ENCODE results near the gene TRPV5.

The TRPV5 gene

DNA sequence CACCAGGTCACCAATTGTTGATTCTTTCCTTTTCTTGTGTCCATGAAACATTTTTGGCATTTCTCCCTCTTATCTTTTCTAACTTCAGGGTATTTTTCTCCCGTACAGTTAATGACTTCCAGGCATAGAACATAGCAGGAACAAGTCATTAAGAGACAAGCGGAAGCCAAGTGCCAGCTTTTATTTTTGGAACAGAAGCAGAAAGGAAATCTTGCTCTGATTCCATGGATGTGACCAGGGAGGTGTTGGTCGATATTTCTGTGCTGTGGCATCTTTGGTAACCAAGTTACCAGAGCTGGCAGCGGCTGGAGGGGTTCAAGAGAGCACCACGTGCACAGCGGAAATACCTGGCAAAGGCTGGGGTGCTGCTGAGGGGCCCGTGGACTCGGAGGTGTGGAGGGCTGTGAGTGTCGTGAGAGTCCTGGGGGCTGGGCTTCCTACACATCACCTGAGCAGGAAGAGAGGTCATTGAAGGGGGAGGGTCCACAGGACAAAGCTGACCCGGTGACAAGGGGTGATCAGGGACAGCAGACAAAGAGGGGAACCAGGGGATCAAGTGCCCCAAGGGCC lies 7.5 kb upstream of the TRPV5 start:
- no peak for DNase-seq (ENCODE audit: low read depth)

DNA sequence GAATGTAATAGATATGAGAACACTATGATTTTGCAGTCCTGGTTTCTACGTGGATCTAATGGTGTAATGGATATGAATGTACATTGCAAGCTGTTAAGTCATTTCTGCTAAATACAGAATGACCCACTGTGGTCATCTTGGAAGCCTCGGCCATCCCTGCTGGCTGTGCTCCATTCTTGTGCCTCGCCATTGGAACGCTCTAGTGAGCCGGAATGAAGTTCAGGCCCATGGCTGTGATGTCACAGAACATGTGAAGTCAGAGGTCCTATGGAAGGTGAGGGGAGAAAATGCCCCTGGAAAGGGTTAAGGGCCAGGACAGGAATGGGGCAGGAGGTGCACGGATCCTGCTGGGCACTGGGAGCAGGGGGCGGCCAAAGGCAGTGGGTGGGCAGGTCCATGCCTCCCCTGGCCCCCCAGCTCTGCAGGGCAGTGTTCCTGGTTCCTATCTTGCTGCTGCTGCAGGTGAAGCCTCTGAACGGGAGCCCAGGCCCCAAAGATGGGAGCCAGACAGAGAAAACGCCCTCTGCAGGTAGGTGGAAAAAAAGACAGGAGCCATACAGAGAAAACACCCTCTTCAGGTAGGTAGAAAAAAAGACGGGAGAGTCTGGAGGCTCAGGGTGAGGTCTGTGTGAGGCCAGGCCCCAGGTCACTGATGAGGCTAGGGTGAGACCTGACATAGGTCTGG lies 5.8 kb upstream of the TRPV5 start, which contains the start of gene LLCFC1:
TSS of gene LLCFC1 (plus strand) at position 259 of the 685 bp plus-strand sequence. CDS start at position 397, 138 bp downstream.
- DNase-seq (ENCODE audit: low read depth) = no peak

DNA sequence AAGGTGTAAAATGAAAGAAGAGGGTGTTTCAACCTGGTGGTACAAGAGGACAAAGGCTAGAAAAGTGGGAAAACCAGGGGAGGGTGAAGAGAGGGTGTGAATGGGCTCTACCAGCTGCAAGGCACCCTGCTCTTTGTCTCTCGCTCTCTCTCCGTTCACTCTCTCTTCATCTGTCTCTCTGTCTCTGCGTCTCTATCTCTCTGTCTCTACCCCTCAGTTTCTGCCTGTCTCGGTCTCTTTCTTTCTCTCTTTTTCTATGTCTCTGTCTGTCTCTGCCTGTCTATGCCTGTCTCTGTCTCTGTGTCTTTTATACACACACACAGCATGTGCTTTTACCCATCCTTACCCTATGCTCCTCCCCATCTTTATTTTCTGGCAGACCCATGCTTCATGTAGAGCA lies 5.1 kb upstream of the TRPV5 start:
- no peak for DNase-seq (ENCODE audit: low read depth)

DNA sequence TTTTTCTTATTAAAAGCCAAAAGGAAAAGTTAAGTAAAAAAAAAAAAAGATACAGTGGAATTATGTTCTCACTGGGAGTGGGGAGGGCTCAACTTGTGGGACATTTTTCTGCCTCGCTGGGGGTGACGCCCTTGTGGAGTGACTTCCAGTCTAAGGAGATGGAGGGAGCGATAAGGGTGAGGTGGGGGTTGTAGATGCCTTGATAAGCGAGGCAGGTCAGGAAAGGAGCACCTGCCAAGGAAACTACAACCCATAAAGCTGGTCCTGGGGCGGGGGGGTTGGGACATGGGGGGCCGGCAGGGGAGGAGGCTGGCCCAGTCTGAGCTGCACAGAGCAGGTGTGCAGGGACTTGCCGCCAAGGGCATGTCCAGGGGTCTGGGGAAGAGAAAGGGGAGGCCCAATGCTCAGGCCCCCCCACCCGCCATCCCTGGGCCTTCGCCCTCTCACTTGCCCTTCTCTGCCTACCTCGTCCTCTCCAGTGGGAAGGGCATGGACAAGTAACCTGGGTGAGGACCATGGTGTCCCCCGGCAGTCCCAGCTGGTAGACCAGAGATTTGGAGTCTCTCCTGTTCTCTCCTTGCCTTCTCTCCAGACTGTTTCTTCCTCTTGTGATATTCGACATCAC lies 2.5 kb upstream of the TRPV5 start:
- DNase-seq (ENCODE audit: low read depth) = no peak

DNA sequence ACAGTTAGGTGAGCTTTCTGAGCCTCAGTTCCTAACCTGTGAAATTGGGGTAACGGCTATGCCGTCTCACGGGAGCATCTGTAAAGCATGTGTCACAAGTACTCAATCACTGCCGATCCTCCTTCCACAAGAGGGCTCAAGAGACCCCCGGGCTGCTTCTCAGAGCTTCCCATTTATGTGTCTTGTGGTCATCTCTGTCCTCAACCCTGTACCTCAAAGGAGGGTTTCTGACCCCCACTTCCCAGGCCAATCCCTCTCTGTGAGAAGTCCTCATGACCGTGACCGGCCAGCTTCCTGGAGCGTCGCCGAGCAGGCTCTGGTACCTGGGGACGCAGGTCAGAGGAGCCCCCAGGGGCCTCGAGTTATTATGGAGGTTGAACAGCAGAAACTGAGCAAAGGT lies 510 bp upstream of the TRPV5 start:
- DNase-seq (ENCODE audit: low read depth) = no peak

DNA sequence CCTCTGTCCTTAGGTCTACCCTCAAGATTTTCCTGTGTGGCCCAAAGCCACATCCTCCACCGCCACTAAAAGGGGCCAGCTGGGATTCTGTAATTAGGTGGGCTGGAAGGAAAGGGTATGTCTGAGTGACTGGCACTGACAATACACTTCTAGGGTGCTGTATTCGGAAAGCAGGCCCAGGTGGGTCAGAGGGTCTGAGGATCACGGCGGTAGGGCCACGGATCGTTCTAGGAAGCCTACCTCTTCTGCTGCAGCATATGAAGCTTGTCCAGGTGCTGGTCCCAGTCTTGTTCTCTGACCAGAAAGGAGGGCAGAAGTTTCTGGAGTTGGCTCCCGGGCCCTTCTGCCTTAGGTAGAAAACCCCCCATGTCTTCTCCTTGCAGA lies 462 bp downstream of the TRPV5 start:
- DNase-seq (ENCODE audit: low read depth) = no peak

DNA sequence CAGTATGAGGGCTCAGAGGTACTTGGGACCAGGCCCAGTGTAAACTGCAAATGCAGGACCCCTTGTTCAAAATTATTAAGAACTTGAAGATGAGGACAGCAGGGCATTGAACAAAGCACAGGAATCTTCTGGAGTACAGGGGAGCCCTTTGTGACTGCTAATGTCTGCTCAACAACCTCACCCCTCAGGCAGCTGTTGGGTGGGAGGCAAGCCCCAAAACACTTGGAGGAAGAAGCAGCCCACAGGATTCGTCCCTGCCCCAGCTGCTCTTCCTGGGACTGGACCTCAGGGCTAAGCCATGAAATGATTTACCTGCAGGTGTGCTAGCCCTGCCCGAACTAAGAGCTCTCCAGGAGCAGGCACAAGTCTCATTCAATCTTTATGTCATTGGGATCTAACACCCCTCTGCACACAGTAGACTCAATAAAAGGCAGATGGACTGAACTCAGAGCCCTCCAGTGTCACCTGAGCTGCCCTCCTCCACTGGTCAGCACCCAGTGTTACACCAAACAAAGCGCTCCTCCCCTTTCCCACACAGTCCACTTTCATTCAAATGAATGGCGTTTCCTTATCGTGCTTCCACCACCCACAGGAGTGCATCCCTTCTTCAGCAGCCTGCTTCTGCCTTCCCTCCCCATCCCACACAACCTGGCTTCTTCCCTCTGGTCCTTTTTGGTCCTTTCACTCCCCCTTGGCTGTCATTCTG lies 1.0 kb downstream of the TRPV5 start:
- no peak for DNase-seq (ENCODE audit: low read depth)

DNA sequence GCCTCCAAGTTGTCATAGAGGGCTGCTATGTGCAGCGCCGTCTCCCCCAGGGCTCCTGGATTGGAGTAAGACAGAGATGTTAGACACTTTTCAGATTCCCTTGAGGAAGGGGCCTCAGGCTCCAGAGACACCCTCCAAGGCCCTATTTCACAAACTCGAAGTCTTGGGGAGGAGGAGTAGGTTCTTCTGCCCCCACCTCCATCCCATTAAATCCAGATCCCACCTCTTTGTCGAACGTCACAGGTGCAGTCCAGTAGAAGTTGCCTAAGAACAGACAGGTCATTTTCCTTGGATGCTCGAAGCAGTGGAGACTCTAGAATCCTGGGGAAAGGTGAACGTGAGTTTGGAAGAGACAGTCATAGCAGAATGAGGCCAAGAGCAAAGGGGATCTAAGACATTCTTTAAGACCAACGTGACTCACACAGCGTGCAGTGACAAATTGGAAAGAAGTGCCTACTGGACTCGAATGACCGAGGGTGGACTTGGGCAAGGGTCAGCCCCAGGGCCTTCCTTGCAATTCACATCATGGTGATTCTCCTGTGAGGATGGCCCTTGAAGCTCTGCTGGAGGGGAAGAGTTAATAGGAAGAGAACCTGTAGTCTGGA lies 3.3 kb downstream of the TRPV5 start:
- DNase-seq (ENCODE audit: low read depth) = no peak

DNA sequence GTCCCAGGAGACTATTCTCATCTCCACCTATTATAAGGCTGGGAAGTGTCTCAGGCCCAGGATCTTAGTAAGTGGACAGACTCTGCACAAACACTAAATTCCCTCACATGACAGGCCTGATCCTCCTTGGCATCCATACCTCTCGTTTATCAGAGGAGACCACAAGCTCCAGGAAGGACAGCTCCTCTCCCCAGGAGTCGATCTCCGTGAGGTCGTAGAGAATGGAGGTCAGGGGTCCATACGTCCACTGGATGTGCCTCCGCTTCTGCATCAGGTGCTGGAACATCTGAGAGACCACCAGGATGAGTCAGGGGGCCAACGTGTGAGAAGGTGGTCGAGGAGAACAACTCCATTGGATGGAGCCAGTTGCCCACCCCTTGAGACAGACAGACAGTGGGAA lies 5.6 kb downstream of the TRPV5 start:
- DNase-seq (ENCODE audit: low read depth) = no peak

DNA sequence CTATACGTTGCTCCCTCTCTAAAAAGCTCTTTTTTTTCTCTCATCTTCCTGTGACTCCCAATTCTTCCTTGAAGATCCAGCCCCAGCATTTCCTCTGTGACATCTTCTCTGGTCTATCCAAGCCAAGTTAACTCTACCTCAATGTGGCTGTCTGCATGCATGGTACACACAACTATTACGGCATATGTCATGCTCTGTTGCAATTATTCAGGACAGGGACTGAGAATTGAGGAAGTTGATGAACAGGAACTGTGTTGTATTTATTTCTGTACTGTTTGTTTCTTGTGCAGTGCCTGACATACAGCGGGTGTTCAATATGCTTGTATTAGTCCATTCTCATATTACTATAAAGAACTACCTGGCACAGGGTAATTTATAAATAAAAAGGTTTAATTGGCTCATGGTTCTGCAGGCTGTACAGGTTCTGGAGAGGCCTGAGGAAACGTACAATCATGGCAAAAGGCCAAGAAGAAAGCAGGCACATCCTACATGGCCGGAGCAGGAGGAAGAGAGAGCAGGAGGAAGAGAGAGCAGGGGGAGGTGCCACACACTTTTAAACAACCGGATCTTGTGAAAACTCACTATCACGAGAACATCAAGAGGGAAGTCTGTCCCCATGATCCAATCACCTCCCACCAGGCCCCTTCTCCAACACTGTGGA lies 6.3 kb downstream of the TRPV5 start:
- DNase-seq (ENCODE audit: low read depth) = no peak

DNA sequence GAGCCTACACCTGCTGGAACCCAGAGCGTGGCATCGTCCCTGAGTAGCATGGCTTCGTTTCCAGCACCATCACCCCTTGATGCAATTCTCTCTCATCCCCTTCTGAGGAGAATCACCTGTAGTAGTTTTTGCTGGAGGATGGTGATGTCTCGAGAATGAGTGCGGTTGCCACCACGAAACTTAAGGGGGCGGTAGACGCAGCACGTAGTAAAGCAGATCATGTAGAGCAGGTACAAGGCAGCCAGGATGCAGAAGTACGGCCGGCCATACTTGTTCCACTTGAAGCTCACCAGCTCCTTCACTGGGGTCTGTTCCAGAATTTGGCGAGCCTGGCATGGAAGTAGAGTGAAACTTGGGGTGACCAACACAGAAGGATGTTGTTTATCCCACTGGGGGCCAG lies 8.1 kb downstream of the TRPV5 start:
- no peak for DNase-seq (ENCODE audit: low read depth)

DNA sequence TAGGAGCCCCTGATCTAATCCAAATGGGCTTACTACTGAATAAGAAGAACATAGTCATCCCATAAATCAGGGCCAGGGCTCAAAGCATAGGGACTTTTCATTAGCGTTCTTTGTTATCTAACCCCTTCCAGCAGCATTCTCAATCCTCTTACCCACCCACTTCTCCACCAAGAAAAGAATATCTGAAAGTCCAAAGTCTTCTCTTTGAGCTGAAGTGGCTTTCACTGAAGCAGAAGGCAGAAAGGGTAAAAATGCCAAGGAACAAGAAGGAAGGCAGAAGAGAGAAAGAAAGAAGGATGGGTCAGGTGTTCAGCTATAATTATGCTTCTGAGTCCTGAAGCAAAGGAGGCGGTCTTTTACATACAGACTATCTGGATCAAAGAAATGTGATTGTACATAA lies 10.2 kb downstream of the TRPV5 start:
- DNase-seq (ENCODE audit: low read depth) = no peak

DNA sequence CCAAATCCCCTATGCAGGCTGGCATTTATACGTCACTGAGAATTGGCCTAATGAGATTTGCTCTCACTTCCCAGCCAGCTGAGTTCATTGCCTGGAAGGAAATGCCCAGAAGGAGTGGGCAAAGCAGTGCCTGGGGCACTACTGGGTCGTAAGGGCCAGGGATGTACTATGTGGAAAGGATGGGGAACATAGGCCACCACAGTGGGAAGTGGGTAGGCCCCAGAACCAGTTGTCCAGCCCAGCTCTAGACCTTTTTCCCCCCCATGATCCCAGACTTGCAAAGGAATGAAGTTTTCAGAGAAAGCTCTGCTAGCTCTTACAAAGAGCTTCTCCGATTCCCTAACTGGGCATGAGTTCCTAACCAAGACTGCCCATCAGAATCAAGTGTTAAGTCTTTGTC lies 13.9 kb downstream of the TRPV5 start:
- no peak for DNase-seq (ENCODE audit: low read depth)

DNA sequence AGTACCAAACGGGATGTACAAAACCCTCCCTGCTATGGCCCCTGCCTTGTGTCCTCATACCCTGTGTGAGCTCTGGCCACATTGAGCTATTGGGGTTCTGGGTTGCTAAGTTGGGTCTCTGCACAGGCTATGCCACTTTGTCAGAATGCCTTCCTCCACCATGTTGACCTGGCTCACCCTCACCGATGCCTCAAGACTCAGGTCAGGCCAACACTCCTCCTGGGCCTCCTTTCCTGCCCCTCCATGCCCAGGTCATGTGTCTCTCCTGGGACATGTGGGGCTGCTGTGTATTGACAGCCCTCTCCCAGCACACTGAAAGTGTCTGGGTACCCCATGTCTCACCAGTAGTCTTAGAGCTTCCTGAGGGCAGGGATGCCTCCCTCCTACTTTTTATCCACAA lies 14.6 kb downstream of the TRPV5 start:
- no peak for DNase-seq (ENCODE audit: low read depth)

DNA sequence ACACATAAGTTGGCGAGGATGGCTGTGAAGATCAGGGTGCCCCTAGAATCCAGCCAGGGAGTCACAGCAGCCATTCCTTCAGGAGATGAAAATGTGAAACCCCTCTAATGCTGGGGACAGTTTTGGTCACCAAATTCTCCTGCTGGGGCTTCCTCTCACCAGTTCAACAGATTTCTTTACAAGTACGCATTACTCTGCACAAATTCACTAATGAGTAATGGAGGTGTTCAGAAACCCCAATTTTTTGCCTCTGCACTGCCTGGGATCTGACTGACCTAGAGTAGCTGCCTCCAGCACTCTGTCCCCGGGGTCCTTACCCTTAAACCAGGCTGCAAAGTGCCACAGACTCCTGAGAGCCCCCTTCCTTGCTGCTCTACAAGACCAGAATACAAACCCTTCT lies 16.1 kb downstream of the TRPV5 start:
- DNase-seq (ENCODE audit: low read depth) = no peak

DNA sequence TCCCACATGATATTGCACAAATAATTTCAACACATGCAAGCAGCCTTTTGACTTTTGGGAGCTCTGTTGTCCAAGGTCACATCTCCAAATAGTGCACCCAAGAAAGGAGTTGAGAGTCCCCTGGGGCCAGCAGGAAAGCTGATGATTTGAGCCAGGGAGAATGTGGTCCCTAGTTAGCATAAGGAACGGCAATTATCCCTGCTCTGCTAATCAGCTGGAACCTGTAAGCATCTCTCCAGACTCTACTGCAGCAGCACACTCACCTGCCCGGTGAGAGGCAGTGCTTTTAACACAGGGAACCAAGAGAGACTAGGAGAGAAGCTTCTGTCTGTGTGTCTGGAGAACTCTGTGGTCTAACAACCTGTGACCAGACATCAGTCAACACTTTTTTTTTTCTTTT lies 17.0 kb downstream of the TRPV5 start:
- DNase-seq (ENCODE audit: low read depth) = no peak

DNA sequence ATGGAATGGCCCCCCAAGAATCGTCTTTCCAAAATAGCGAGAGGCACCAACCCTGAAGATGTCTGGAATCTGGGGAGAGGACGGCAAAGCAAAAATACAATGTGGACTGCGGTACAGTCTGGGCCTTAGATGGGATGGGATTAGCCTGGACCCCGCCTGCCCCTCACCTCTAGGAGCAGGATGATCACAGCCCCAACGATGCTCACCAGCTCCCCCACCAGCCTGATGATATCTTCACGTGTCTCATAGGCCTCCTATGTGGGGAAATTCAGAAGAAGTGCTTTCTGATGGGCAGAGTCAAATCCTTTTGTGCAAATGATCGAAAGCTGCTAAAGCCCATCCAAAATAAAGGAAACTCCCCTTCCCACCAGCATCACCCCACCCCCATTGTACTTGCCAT lies 18.2 kb downstream of the TRPV5 start:
- no peak for DNase-seq (ENCODE audit: low read depth)

DNA sequence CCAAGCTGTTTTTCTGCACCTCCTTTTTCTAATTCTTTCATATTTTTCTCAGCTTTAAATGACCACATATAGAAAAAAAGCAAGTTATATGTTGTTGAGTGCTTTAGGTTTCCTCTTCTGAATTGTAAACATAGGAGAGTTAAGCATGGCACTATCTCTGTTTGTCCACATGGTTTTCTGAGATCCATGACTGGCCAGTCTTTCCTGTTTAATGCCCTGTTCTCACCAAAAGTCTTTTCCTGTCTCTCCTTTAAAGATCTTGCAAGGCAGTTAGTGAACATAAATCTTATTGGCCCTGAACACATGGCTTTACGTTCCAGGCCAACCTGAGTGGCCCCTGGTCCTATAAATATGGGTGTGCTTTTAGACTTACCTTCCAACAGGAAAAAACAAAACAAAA lies 19.4 kb downstream of the TRPV5 start:
- no peak for DNase-seq (ENCODE audit: low read depth)

DNA sequence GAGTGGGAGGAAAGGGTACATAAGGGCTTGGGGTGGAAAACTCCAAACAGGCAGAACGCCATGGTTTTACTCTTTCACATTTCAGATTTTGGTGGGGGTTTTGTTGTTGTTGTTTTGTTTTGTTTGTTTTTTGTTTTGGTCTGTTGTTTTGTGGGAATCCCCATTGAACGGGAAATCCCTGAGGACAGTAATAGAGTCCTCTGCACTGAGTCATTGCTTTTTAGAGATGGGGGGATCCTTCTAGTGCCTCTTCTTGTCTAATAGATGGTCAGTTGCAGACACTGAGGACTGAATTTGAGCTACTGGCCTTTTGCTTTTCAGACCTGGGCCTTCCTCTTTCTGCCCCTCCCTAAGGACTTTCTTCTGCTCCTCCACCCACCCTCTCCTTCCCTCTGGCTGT lies 20.0 kb downstream of the TRPV5 start:
- DNase-seq (ENCODE audit: low read depth) = no peak

DNA sequence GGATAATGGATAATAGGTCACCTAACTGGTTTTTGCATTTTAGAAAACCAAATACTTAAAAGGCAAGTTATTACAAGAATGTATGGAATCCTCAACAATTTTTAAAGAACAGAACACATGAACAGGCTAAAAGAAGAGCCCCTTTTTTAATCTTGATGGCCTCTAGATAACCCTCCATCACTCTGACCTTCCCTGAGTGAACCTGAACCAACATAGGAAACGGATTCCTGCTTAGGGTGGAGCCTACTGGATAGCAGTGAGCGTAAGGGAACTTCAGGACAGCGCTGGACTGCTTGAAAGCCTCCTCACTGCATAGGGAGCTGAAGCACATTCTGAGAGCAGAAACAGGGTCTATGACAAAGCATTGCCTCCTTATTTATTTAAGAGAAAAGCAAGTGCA lies 20.5 kb downstream of the TRPV5 start:
- no peak for DNase-seq (ENCODE audit: low read depth)

DNA sequence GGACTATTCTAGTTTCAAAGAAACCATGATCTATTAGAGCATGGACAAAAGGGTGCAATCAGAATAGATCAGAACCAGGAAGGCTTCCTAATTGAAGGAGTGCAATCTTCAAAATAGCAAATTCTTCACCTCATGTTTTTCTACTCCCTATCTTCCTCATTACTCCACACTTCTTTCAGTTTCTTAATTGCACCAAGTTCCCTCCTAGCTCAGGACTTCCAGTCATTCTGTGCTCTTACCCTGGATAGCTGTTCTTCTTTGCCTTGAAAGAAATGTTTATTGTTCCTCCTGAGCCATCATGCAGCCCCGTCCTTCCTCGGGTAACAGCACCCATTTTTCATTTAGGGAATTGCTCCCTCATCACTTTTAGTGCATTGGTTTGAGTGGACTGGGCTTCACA lies 23.1 kb downstream of the TRPV5 start:
- no peak for DNase-seq (ENCODE audit: low read depth)

DNA sequence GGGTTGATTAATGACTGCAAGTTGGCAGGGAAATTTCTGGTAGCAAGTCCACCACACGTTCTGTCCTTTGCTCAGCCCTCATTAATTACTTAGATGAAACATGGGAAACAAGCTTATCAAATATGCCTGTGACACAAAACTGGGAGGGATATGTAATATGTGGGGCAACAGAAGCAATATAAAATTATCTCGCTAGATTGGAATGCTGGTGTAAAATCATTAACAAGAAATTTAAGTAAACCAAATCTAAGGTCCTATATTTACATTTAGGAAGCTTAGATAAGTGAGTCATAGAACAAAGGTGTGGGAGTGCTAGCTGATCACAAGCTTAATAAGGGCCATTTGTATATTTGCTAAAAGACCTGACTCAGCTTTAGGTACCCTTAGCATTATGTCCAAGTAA lies 23.5 kb downstream of the TRPV5 start:
- DNase-seq (ENCODE audit: low read depth) = no peak

All from activated T-helper 1 cell treated with Interleukin-2 at 50 U/mL for 16 hours (primary cell).